Fibroblast of skin of left biceps (primary cell): ENCODE measurements around the gene SKAP1.

Experiments used
- DNase-seq, 2 experiments: peaks; one replicate each; pipeline ENCODE4 v3.0.0-alpha.2; 2013; ENCODE audit warnings: low read depth in 2 of 2

SKAP1 gene

DNA sequence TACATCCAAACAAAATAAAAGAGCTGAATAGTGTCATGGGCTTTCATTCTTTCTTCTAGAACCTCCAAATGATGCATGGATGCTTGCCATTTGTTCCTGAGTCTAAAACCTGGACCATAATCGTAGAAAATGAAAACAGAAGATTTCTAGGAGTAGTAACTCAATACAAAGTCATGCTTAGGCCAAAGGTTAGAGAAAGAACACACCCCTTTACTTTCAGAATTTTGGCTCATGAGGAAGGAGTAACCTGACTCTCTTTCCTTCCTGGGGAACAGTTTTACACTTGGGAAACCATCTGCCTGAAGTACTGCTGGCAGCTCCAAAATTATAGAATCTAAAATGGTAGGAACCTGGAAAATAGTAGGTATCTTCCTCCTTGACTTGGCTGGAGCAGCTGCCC lies 185.2 kb downstream of the SKAP1 start:
- DNase-seq, result no peak

DNA sequence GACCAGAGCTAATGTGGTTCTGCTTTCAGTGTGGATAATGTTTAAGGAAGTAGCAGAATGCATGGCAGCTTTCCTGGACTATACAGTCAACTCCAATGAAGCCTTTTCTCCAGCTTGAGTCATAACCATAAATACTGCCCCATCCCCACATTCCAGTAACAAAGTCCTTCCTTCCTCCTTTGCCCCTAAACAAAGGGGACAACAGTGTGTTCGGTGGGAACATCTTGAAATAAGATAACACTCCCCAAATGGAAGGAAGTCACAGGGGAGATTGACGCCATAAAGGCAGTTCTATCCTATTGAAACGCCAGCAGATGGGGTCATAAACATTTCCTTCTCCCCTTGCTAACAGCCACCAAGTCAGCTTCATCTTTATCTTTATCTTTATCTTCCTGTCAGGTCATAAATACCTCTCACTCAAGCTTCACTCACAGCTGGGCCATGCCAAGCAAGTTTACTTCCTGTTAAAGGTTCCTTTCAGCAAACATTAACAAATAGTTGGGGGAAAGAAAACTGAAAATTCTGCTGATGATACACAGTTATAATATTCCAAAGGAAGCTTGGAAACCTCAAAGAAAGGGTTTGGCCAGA lies 185.8 kb downstream of the SKAP1 start:
- no peak for DNase-seq

DNA sequence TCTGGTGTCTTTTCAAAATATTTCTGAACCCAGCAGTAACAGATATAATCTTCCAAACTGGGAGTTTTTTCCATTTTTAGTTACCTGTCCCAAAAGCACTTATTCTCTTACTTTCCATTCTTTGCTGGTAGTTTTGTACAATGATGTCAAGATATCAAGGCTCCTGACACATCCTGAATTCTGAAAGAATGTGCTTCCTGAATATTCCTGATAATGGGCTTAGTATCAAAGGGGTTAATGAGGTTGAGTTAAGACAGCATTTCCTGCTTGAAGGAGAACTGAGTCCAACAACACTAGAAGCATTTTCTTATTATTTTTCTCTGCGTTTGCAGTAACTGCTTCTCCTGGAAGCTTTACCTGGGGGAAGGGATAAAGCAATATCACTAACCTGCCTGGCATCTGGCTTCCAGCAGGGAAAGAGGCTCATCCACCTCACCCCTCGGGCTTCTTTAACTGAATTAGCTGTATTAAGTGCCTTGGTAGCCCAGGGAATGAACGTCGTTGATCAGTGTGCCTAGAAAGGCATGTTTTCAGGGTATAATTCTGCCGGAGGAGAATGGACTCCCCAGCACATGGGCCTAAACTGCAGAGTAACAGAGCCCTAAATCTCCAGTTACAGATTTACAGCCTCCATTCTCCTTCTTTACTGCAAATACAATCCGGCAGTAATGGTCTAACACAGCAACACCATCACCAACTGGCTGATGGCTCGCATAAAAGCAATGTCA lies 188.1 kb downstream of the SKAP1 start:
- DNase-seq, result no peak

DNA sequence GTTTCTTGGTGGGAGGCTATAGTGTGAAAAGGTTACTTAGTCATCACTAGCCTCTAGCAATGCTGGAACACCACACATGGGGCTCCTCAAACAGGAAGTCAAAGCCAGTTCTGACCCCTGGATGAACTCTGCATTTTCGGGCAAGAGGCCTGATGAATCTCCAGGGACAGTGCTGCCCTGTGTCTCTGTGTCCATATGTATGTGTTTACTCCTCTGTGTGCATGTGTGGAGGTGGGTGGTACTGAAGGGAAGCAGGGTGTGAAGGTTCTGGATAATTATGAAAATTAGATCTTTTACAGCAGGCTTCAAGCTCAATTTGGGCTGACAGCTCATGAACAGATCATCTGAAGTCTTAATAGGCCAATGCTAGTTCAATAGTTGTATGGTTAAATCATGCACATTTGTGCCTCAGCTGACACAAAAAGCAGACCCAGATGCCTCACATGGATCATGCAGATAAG lies 188.9 kb downstream of the SKAP1 start:
- no peak for DNase-seq

DNA sequence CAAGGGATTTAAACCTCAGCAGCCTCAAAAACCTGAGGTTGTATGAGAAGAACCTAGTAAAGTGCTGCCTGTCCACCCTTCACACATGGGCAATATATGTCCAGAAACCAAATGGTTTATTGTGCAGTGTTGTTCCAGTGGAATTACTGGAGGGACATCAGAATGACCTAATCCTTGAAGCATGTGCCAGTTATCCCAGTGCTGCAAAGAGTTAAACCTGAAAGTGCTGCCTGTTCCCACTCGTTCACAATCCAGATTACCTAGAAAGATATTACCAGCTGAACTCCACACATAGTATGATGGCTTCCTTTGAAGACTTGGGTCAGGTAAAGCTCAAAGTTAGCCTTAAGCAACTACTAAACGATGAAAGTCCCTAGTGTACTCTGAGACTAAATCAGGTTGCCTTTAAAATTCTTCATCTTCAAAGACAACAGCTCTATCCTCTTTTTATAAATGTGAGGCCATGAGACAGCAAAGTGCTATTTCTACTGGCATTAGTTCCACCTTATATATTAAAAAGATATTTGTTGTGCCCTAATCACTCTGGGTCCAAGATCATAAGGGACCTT lies 189.4 kb downstream of the SKAP1 start:
- no peak for DNase-seq

DNA sequence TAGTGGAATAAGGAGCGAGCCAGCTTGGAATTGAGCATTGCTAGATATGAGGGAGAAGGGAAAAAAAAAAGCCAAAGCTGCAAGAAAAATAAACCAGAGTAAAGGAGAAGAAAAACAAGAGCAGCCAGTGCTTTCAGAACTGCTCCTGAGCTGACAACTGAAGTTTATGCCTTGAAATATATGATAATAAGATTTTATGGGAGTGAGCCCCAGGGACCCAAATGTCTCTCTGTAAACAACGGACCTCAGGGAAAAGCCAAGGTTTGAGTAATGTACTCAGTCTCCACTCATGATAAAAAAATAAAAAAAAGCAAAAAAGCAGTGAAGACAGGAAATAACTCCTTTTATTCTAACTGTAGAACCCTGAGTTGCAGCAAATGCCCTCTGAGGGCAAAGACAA lies 189.9 kb downstream of the SKAP1 start:
- DNase-seq, result no peak

DNA sequence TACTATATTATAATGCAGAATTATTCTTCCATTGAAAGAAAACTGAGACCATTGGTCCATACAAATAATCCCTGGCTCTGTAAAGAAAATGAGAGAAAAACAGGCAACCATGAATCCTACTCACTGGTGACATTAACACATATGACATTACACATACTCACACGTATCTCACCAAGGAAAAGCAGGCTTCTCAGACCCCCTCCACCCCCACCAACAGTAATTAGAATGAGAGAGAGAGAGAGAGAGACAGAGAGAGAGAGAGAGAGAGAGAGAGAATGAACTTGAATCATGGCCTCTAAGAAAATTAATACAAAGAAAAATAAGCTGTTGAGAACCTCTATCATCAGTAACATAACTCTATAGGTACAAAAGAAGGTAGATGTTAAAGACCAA lies 190.4 kb downstream of the SKAP1 start:
- DNase-seq, result no peak

DNA sequence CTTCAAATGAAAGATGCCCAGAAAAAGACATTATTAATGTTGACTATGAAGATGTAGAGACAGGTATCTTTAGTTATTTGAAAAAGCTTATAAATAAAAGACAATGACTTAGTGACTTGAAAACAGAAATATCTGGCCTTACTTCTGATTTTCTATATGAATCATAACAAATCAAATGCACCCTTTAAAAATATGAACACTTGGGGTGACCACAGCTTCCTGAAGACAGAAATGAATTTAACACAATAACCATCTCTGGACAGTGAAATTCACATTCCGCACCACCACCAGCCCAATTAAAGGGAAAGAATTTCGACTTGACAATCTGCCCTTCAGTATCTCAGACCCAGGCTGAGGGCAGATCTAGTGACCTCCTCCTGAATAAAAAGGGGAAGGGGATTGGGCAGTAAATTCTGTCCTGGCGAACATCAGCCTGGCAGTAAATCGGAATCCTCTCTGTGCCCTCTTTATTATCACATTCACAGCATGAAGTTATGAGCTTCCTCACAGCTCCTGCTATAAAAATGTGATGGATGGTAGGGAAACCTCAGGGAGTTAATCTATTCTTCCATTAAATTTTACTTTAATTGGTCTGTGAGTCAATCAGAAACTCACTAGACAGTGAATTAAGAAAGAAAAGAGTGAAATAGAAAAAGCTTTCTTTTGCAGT lies 190.9 kb downstream of the SKAP1 start:
- DNase-seq, result no peak

DNA sequence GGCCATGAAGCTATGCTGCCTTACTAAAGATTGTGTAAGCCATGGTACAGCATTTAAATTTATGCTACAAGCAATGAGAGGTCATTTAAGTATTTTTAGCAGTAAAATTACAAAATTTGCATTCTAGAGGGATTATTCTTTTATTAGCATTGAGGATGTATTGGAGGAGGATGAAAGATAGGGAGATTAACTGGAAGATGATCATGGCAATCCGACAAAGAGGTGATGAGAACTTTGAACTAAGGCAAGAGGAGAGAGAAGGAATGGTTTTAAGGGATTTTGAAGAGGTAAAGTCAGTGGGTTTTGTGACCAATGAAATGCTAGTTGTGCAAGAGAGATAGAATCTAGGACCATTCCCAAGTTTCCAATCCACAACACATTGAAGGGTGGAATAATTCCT lies 192.6 kb downstream of the SKAP1 start:
- DNase-seq, result no peak

DNA sequence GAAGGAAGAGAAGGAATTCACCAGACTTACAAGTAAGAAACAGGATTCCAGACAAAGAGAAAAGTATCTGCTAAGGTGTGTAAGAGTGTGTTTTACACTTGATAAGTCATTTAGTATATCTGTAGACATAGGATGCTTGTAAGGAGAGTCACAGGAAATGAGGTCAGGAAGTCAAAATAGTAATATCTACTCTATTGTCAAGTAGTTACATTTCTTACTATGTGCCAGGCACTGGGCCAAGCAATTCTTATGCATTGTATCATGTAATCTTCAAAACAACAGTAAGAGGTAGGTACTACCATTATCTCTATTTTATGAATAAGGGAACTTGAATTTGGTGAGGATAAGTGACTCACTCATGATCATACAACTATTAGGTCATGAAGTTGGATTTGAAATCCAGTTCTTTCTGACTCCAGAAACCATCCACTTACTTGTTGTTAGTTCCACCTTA lies 193.3 kb downstream of the SKAP1 start:
- peak; percentile 34 to 35 for DNase-seq

DNA sequence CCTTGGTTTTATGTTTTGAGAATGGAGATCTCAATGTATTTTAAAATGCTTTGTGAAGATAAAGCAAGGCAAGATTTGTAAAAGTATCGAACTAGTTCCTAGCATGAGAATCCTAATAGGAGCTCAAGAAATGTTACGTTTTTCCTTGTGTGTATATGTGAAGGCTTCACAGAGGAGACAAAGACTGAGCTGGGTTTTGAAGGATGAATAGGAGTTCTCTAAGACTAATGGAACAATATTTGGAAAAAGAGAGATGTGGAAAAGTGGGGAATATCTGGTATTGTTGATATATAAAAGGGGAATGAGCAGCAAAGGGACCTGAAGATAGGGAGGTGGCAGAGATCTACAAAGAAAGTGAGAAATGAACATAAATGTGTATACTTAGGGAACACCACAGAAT lies 195.1 kb downstream of the SKAP1 start:
- no peak for DNase-seq

DNA sequence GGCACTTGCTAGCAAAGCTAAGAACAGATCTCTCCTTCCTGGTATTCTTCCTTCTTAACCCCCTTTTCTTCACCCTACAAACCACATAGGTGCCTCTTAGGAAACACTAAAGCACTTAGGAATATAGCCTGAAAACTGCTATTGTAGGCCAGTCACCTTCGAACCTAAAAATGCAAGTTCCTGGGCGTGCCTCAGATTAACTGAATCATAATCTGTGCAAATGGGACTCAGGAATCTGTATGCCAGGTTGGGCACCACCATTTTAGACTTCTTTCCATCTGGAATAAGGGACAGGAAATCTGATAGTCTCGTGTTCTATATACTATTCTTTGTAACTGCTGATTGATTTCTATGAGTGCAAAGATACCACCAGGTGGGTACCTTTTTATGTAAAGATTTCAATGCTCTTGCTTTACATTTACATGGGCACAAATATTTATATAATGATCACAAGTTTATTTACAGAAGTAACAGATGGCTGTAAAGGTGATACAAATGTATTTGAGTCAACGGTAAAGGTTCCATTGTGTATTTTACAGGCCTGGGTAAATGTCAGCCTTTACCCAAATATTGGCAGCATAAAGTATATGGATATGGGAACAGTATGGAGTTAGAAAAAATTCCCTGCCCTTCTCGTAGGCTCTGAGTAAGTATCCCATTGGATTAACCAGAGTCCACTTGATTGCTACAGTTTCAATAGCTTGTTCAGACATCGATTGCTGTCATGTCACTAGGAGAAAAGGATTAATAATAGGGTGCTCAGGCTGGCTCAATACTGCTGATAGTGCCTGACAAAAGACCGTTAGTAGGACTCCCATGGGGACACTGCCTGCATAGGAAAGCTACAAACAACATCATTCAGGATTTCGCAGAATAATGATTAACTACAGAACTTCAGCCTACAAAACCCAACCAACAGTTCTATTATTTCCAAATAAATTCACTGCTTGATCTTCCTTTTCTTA lies 197.7 kb downstream of the SKAP1 start:
- no peak for DNase-seq

DNA sequence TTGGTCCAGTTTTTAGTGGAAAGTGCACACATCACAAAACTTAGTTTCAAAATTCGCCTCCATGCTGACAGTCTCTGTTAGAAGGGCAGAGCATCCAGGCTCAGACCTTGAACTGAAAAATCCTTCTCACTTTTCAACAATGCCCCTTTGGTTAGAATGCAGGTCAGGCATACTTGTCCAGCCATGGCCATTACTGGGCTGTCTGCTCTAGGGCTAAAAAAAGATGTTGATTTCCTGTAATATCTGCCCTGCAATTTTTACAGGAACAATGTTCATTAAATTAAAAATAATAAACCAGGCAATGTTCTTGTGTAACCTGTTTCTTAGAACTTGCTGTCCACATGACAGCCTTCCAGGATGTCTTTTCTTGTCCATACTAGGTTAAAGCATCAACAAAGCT lies 200.1 kb downstream of the SKAP1 start:
- no peak for DNase-seq

DNA sequence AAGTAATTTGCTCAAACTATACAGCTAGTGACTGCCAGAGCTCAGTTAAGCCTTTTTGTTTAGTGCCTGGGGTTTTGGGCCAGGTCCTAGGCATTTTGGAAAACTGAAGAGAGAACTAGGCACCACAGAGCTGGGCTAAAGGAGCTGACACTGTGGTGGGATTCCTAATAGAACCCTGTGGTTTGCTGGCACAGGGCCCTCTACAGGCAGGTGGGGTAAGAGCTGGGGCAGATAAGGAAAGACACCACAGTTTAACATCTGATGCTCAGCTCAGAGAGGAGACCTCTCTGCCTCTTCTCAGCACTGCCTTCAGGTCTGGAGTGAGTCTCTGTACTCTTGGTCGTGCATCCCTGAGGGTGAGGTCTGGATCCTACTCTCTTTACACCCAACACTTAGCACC lies 201.3 kb downstream of the SKAP1 start:
- no peak for DNase-seq

DNA sequence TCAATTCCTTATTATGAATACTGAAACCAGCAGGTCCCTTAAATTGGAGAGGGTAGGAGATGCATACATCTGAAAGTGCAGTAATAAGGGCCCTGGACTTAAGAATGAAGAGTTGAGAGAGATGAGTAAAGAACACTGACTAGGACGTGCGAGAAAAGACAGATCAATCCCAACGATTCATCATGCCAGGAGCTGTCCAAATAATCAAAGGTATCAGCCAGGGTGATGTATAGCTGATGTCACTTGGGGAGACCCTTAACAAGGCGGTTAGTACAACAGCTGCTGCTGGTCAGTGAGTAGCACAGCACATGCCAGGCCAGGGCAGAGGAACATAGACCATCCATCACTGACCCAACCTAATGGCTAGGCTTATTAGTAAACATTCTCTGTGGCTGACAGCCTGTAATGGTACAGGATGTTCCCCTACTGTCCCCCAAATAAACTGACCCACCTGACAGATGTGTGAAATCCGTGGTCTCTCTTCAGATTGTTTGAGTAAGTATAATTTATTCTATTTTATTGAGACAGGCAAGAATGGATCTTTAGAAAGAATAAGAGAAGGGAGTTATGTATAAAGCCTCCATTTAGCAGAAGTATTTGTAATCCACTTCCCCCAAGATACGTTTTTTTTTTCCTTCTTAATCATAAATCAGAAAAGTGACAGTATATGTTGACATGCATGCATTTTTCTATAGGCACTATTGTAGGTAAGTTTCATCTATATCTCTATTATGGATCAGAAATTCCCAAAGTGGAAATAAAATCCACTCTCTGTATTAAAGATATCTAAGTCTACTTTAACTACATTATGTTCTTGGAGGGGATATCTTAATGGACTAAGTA lies 204.1 kb downstream of the SKAP1 start:
- DNase-seq, result no peak

DNA sequence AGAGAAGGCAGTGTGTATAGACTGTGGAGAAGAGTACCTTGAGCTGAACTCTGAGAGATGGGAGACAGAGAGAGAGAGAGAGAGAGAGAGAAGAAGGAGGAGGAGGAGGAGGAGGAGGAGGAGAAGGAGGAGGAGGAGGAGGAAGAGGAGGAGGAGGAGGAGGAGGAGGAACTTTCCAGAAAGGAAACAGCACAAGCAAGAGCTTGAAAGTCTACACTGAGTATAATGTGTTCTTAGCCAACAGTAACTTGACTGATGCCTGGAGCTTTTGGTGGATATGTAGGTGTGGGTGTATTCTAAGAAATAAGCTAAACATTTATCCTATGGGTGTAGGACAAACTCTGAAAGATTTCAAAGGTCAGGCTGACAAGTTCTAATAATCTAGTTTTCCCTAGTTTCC lies 206.1 kb downstream of the SKAP1 start:
- DNase-seq, result no peak

DNA sequence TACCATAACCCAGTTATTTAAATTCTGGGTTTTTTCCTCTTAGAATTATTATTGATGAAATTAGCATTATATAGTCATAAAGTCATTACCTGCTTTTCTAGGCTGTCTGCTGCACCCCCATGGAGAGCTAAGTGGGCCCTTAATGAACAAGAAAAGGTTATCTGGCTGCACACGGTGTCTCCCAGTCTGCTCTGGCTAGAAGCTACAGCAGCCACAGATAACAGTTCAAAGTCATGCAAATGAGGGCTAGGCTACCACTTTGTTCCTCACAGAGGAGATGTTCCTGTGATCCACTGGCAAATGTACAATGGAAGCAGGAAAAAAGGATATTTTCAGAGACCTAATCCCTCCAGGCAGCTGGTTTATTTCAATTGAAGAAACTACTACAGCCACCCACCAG lies 210.4 kb downstream of the SKAP1 start:
- DNase-seq, result no peak

DNA sequence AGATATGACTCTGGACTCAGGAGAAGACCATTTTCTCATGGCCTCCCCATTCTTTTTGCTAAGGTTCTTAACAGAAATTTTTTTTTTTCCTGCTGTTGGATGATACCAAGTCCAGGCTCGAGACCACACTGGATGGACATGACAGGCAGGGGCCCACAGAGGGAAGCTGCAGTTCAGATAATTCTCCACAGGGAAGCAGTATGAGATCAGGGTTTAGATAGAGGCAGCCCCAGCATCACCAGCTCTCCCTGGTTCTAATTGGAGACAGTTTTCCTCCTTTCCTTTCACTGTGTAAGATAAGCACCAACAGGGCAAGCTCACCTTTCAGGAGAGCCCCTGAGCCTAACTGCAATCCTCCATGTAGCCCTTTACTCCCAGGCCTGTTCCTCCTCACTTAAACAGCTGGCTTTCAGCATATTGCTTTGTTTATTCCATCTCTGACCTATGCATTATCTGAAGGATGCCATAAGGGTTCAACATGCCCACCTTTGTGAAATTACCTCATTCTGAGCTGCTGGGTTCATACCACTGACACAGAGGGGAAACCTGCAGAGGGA lies 214.4 kb downstream of the SKAP1 start:
- no peak for DNase-seq

DNA sequence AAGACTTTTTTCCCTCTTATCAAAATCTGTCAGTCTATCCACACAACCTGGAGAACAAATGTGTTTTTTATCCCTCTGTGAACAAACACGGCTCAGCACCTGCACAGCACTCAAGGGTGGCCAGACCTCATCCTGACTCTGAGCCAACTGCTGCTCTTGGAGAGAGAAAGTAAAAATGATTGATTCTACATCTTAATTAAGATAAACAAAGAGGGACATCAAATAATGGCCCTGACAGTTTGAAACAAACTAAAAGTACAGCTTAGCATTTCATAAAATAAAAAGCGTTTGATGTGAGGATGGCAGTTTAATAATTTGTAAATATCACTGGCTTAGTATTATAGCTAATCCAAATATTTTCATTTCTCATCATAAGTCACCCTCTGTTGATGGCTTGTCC lies 216.2 kb downstream of the SKAP1 start:
- no peak for DNase-seq

DNA sequence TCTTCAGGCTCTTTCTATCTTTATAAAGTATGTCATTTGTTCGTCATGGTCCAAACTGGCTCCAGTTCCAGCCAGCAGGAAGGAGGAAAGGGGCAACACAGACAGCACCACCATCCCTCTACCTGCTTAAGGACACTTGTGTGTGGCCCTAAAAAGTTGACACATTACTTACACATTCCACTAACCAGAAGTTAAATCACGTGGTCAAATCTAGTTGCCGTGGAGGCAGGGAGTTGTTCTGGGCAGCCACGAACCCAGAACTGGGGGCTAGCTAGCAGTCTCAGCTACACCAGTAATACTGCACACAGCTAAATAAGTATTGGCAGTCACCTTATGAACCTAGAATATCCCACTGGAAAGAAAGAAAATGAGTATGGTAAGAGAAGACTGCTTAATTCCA lies 218.2 kb downstream of the SKAP1 start:
- DNase-seq, result no peak
